A549 treated with DMSO at 1 μM for 4 hours (cell line): Measurements from ENCODE around the gene ZNF565. TPM values are rescaled to one million over a fixed set of nuclear protein-coding genes. Genes with fewer than 3 reads are reported as not detected.

Experiments
- total RNA-seq: library from RNA; stranded (reverse); fragments of 200-300 nt; extraction: Qiagen RNA extraction; gene quantifications from 5 replicates; pipeline ENCODE4 v1.2.3, GENCODE V29; 2022; ENCODE audit warnings: low read depth

ZNF565 gene
- total RNA-seq = 4.0 to 4.8 TPM (median 4.2 TPM) in 5 replicates

DNA sequence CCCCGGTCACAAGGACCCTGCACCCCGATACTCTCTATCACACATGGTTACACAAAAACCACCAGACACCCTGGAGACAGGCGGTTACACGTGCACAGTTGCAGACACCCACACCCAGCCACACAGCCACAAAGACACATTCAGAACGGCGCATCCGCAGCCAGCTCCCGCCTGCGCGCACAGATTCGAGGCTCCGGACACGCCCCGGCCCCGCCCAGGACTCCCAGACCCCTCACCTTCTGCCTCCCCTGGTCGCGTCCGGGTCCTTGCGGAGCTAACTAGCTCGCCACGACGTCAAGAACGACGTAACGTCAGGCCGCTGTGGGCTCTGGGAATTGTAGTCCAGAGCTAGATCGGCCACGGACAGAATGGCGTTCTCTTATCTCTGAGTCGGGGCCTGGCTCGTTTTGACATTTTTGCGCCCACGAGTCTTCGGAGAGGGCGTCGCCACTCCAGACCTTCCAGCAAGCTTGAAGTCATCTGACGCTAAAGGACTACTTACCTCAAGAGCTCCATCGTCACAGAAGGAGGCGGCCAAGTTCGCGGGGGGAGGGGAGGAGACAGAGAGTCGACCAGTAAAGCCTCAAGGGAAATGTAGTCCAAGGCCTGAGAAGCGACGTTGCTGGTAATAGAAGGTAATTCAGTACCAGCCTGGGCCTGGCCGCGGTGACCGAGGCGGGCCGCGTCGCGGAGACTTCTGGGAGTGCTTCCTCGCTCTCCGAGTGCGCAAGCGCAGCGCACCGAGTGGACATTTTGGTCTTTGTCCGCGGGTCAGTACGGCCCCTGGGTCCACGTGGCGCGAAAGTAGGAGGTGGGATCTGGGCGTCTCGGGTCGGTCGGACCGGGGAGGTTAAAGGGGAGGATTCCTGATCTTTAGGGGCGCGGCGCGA is at the start of gene ZNF565, which contains the start of gene ZNF146:
Gene ZNF565 (minus strand): TSS at position 280 of the 890 bp plus-strand sequence. CDS start 12,680 bp downstream, outside the sequence.
Gene ZNF146 (plus strand): TSS at position 721 of the 890 bp plus-strand sequence. CDS start 21,335 bp downstream, outside the sequence.

DNA sequence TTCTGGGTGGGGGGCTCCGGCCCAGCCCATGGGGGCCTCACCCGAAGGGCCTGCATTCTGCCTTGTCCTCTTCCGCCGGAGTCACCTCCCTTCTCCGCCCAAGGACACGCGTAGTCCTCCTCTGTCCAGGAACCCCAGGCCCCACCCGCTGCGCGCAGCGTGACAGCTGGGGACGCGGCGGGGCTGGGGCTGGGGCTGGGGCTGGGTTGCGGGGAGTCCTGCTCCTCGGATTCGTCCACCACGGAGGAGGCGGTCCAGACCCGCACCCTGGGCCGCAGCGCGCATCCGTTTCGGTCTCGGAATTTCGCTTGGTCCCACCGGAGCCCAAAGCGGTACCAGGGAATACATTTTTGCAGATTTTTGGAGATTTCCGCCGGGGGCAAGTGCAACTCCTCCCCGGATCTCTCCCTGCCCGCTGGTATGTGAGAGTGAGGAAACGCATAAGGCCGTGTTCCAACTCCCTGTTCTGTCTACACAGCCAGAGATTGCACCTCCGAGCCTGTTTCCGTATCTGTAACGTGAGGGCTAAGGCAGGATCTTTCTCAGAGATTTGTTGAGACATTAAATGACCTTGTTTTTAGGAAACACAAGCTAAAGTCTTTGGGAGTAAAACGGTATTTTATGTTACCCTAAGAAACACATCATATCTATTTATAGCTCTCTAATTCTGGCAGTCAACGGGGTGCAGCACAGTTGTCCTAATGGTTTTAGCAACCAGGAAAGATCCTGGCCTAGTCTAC is 61.9 kb downstream of the ZNF565 start, which contains the start of gene COX7A1:
Gene COX7A1 (minus strand): TSS at position 96 of the 740 bp plus-strand sequence. CDS start 40 bp downstream, at position 56.

DNA sequence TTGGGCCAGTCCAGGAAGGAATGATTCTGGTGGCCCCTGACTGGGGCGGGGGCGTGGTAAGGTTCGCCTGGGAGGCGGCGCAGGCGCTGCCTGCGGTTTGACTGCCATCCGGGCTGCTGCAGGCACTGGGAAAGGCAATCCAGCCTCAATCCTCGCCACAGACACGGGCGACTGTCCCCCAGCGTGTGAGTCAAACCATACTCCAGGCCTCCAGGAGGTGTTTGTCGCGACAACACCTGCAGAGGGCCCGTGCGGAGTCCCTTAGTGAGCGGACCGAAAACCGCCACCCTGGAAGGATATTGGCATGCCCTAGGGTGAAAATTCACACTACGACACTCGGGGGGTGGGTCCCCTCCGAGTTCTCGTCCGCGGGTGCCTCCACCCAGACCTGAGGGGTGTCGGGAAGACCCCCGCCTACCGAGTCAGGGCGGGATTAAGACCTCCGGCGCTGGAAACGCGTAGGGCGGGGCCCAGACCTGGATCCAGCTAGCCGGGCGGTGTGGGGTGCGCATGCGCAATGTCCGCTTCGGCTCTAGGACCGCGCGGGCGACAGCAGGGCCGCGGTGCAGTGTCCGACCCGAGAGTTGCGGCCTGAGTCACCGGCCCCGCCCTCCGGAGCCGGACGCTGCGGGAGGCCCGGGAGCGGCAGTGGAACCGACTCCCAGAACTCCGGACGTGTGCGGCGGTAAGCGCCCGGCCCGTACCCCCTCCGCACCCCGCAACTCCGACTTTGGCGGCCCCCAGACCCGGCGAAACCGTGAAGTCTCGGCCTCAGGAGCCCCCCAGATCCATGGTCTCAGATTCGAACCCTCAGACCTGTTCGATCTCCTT is 74.8 kb downstream of the ZNF565 start, which contains the start of gene CAPNS1:
Gene CAPNS1 (plus strand): TSS at position 594 of the 831 bp plus-strand sequence. CDS start 946 bp downstream, outside the sequence.

Other genes with a start within 250 kb of the ZNF565 start
- 36.8 to 48.3 TPM (median 46.4 TPM) in 5 replicates for gene SDHAF1, start 219.5 kb downstream of the ZNF565 start, total RNA-seq
- 0.17 to 0.63 TPM (median 0.31 TPM) in 5 replicates for gene SYNE4, start 205.9 kb downstream of the ZNF565 start, total RNA-seq
- 23.6 to 26.4 TPM (median 24.6 TPM) in 5 replicates for gene ALKBH6, start 200.5 kb downstream of the ZNF565 start, total RNA-seq
- 0.49 to 1.2 TPM (median 0.69 TPM) in 5 replicates for gene CLIP3, start 181.8 kb downstream of the ZNF565 start, total RNA-seq
- gene THAP8, start 160.4 kb downstream of the ZNF565 start, total RNA-seq = 4.7 to 7.1 TPM (median 5.8 TPM) in 5 replicates
- gene WDR62, start 159.8 kb downstream of the ZNF565 start, total RNA-seq = 23.0 to 30.7 TPM (median 27.6 TPM) in 5 replicates
- 0.36 to 0.52 TPM (median 0.37 TPM) in 4 of 5 replicates, not detected in the other for gene OVOL3, start 103.5 kb downstream of the ZNF565 start, total RNA-seq
- 220 to 257 TPM (median 244 TPM) in 5 replicates for gene POLR2I, start 99.8 kb downstream of the ZNF565 start, total RNA-seq
- gene TBCB, start 99.2 kb downstream of the ZNF565 start, total RNA-seq = 430 to 525 TPM (median 509 TPM) in 5 replicates
- gene CAPNS1, start 74.6 kb downstream of the ZNF565 start, total RNA-seq = 1,600 to 2,176 TPM (median 2,055 TPM) in 5 replicates
- not detected in 5 replicates for gene COX7A1, start 62.2 kb downstream of the ZNF565 start, total RNA-seq
- gene ZNF146, start 441 bp upstream of the ZNF565 start, total RNA-seq = 126 to 169 TPM (median 139 TPM) in 5 replicates
- 1.9 to 2.6 TPM (median 2.2 TPM) in 5 replicates for gene ZFP14, start 164.5 kb upstream of the ZNF565 start, total RNA-seq
- 1.8 to 2.5 TPM (median 1.9 TPM) in 5 replicates for gene ZFP82, start 204.0 kb upstream of the ZNF565 start, total RNA-seq